HEK293 (cell line): ENCODE data around the gene CFAP46.

Experiments used
- ZNF302 ChIP-seq: fragments of 450-650 bp; formaldehyde crosslinking; IDR thresholded peaks from 2 replicates; pipeline ENCODE4 v1.5.1; 2016; ENCODE audit warnings: missing biosample characterization, missing genetic modification characterization, low read depth
- TF ChIP-seq, protein P1 (sequence below): fragments of 450-650 bp; formaldehyde crosslinking; IDR thresholded peaks from 2 replicates; pipeline ENCODE4 v1.5.1; 2016; ENCODE audit warnings: missing biosample characterization, missing genetic modification characterization, low read depth

DNA sequence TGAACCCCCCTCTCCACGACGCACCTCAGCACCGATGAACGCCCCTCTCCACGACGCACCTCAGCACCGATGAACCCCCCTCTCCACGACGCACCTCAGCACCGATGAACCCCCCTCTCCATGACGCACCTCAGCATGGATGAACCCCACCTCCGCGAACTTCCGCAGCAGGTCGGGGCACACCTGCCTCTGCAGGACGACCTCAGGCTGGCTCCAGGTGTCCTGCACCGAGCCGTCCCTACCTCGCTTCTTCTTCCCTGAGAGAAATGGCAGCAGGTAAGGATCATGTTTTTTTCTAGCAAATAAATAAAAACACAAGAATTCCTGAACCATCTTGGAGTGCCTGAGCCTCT is 24.1 kb downstream of the CFAP46 start:
- TF ChIP-seq ZNF302 (tag by site-specific recombination), result no peak
- TF ChIP-seq, protein P1, sequence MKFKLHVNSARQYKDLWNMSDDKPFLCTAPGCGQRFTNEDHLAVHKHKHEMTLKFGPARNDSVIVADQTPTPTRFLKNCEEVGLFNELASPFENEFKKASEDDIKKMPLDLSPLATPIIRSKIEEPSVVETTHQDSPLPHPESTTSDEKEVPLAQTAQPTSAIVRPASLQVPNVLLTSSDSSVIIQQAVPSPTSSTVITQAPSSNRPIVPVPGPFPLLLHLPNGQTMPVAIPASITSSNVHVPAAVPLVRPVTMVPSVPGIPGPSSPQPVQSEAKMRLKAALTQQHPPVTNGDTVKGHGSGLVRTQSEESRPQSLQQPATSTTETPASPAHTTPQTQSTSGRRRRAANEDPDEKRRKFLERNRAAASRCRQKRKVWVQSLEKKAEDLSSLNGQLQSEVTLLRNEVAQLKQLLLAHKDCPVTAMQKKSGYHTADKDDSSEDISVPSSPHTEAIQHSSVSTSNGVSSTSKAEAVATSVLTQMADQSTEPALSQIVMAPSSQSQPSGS (tag by site-specific recombination), result no peak
